Upper lobe of left lung (tissue), 6 donors: ENCODE data around the gene GMPPA. TPM values are rescaled to one million over a fixed set of nuclear protein-coding genes. Genes with fewer than 3 reads are reported as not detected.

Experiments used
- ATAC-seq, 2 donors: fragments of 200-7000 bp; cut with Tn5 transposase; one replicate each; pipeline ENCODE4 v1.9.1; 2022; ENCODE audit warnings: mild to moderate bottlenecking in 2 of 2, moderate library complexity in 2 of 2; ENCODE audit not compliant: low FRiP score in 2 of 2
- DNase-seq, 2 donors: peaks; one replicate each; pipeline ENCODE4 v3.0.0-alpha.2; 2019 to 2020
- H3K27ac ChIP-seq, 4 donors: fragments of 200-600 bp; sonication (generic); one replicate each; pipeline ENCODE4 v1.5.1; 2016 to 2019
- H3K27me3 ChIP-seq, 4 donors: fragments of 200-600 bp; sonication (generic); one replicate each; pipeline ENCODE4 v1.5.1; 2017 to 2019
- H3K36me3 ChIP-seq, 4 donors: fragments of 200-600 bp; sonication (generic); one replicate each; pipeline ENCODE4 v1.5.1; 2016 to 2019
- H3K4me1 ChIP-seq, 4 donors: fragments of 200-600 bp; sonication (generic); one replicate each; pipeline ENCODE4 v1.5.1; 2018 to 2019
- H3K4me3 ChIP-seq, 4 donors: fragments of 200-600 bp; sonication (generic); one replicate each; pipeline ENCODE4 v1.5.1; 2017 to 2019; ENCODE audit warnings: mild to moderate bottlenecking in 2 of 4, moderate library complexity in 1 of 4
- H3K9me3 ChIP-seq, 4 donors: fragments of 200-600 bp; sonication (generic); one replicate each; pipeline ENCODE4 v1.5.1; 2018 to 2019
- EP300 ChIP-seq, 4 donors: sonication (generic); formaldehyde crosslinking; IDR thresholded peaks; one replicate each; pipeline ENCODE4 v1.5.1; 2017; ENCODE audit warnings: antibody characterized with exemption in 4 of 4, control low read depth in 2 of 4
- POLR2A ChIP-seq, 4 donors: fragments of 450-650 bp; IDR thresholded peaks; one replicate each; pipeline ENCODE4 v1.5.1; 2016 to 2017; ENCODE audit warnings: antibody characterized with exemption in 4 of 4, mild to moderate bottlenecking in 2 of 4
- POLR2AphosphoS5 ChIP-seq, 2 donors: sonication (generic); formaldehyde crosslinking; IDR thresholded peaks; one replicate each; pipeline ENCODE4 v1.5.1; 2017; ENCODE audit warnings: antibody characterized with exemption in 2 of 2
- WGBS, 2 donors: methylation state at CpG; one replicate each; pipeline ENCODE4 v1.1.5; 2017 to 2018; 5-methylcytosine and 5-hydroxymethylcytosine counted together
- total RNA-seq, 6 donors: library from RNA; depleted of rRNA in 4 of 6; stranded (reverse); fragments of >200 nt in 4 of 6; gene quantifications; one replicate each; pipeline versions ENCODE4 v1.1.0 to v1.2.1, GENCODE V29; 2016 to 2021
- TF ChIP-seq, protein P1 (sequence below), 6 experiments: fragments of 450-650 bp in 4 of 6; fragments of 200-600 bp in 2 of 6; sonication (generic) in 2 of 6; IDR thresholded peaks; one replicate each; pipeline ENCODE4 v1.5.1; 2016 to 2019; ENCODE audit warnings: antibody characterized with exemption in 6 of 6
- donor health status: DM: no; HTN: no; CAD: no; lungs with moderate emphysema.
- donor health status: DM: no; HTN: yes; CAD: no; lungs with severe emphysema.

GMPPA gene
- total RNA-seq, 6 donors from 2014 or later, result 20.8 to 38.5 (median 24.9) TPM

DNA sequence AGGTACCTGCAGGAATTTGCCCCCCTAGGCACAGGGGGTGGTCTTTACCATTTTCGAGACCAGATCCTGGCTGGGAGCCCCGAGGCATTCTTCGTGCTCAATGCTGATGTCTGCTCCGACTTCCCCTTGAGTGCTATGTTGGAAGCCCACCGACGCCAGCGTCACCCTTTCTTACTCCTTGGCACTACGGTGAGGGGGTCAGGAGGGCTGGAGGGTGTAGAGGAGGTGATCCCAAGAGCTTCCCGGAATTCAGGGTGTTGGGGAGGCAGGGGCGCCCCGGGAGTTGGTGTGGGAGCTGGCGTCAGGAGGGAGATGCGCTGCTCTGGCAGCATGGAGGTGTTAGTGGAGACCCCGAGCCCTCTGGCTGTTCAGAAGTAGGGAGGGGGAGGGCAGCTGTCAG lies 3.2 kb downstream of the GMPPA start:
- Histone ChIP-seq H3K4me3 (no peak overlapping the region), H3K27me3 (peaks cover 0 to 5% (median 3%) of the 10 kb centered on the region in 4 donors), H3K9me3 (no peaks in the 10 kb centered on the region), H3K27ac (no peak overlapping the region), H3K36me3 (peaks cover 13 to 50% (median 40%) of the 10 kb centered on the region in 4 donors), H3K4me1 (peaks cover 18 to 26% (median 23%) of the 10 kb centered on the region in 4 donors)
- ATAC-seq (no peak), DNase-seq (no peak)
- 92 to 95% methylated on average over 14 of the region's 14 CpGs for WGBS, 2 donors
- TF ChIP-seq EP300 (IDR thresholded peaks at IDR 0.05) (no peak), POLR2AphosphoS5 (IDR thresholded peaks at IDR 0.05) (no peak), POLR2A (IDR thresholded peaks at IDR 0.05) (no peak)
- TF ChIP-seq, protein P1, sequence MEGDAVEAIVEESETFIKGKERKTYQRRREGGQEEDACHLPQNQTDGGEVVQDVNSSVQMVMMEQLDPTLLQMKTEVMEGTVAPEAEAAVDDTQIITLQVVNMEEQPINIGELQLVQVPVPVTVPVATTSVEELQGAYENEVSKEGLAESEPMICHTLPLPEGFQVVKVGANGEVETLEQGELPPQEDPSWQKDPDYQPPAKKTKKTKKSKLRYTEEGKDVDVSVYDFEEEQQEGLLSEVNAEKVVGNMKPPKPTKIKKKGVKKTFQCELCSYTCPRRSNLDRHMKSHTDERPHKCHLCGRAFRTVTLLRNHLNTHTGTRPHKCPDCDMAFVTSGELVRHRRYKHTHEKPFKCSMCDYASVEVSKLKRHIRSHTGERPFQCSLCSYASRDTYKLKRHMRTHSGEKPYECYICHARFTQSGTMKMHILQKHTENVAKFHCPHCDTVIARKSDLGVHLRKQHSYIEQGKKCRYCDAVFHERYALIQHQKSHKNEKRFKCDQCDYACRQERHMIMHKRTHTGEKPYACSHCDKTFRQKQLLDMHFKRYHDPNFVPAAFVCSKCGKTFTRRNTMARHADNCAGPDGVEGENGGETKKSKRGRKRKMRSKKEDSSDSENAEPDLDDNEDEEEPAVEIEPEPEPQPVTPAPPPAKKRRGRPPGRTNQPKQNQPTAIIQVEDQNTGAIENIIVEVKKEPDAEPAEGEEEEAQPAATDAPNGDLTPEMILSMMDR (IDR thresholded peaks at IDR 0.05), result no peak

DNA sequence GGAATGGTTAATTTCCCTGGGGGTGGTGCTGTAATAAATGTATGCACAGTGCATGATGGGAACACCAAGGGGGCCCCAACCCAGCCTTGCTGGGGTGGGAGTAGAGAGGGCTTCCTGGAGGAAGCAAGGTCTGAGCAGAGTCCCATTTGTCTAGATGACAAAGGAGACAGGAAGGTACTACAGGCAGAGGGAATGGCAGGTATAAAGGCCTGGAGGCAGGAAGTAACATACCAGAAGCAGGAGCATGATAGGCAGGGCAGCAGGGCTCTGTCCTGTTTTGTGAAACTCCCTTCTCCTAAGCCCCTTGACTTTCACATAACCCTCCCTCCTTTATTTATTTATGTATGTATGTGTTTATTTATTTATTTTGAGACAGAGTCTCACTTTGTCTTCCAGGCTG lies 3.9 kb downstream of the GMPPA start:
- H3K9me3 ChIP-seq, result no peaks in the 10 kb centered on the region
- no peak overlapping the region for H3K27ac ChIP-seq
- H3K4me1 ChIP-seq, result peaks cover 11 to 18% (median 15%) of the 10 kb centered on the region in 4 donors
- ATAC-seq (no peak), DNase-seq (no peak)
- TF ChIP-seq, protein P1 (IDR thresholded peaks at IDR 0.05), result no peak
- TF ChIP-seq POLR2AphosphoS5 (IDR thresholded peaks at IDR 0.05) (no peak), EP300 (IDR thresholded peaks at IDR 0.05) (no peak), POLR2A (IDR thresholded peaks at IDR 0.05) (no peak)
- no peak overlapping the region for H3K4me3 ChIP-seq
- no peaks in the 10 kb centered on the region for H3K27me3 ChIP-seq
- peaks cover 13 to 53% (median 42%) of the 10 kb centered on the region in 4 donors for H3K36me3 ChIP-seq

DNA sequence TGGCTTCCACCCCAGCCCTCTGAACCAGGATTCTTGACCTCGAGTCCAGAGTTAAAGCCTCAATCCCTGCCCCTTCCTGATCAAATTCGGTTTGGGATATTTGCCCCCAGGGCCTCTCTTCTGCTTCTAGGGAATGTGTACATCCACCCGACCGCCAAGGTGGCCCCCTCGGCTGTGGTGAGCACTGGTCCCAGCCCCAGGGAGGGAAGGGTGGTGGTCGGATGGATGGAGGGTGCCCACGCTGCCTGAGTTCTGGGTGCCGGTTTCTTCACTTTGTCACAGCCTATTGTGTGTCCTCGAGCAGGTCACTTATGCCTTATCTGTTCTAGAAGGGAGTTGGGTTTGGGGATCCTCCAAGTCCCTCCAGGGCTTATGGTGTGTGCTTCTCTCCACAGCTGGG lies 6.9 kb downstream of the GMPPA start:
- TF ChIP-seq POLR2A (IDR thresholded peaks at IDR 0.05), result no peak
- no peak for TF ChIP-seq POLR2AphosphoS5 (IDR thresholded peaks at IDR 0.05)
- TF ChIP-seq, protein P1 (IDR thresholded peaks at IDR 0.05), result no peak
- no peak for TF ChIP-seq EP300 (IDR thresholded peaks at IDR 0.05)
- peaks cover 0 to 18% (median 2%) of the 10 kb centered on the region in 4 donors for H3K27me3 ChIP-seq
- 88 to 91% methylated on average over 9 of the region's 9 CpGs for WGBS, 2 donors
- no peak for DNase-seq
- no peak overlapping the region for H3K27ac ChIP-seq
- peaks cover 15 to 22% (median 16%) of the 10 kb centered on the region in 4 donors for H3K4me1 ChIP-seq
- peaks cover 13 to 53% (median 42%) of the 10 kb centered on the region in 4 donors for H3K36me3 ChIP-seq
- H3K4me3 ChIP-seq, result no peak overlapping the region
- no peaks in the 10 kb centered on the region for H3K9me3 ChIP-seq
- ATAC-seq, result no peak

DNA sequence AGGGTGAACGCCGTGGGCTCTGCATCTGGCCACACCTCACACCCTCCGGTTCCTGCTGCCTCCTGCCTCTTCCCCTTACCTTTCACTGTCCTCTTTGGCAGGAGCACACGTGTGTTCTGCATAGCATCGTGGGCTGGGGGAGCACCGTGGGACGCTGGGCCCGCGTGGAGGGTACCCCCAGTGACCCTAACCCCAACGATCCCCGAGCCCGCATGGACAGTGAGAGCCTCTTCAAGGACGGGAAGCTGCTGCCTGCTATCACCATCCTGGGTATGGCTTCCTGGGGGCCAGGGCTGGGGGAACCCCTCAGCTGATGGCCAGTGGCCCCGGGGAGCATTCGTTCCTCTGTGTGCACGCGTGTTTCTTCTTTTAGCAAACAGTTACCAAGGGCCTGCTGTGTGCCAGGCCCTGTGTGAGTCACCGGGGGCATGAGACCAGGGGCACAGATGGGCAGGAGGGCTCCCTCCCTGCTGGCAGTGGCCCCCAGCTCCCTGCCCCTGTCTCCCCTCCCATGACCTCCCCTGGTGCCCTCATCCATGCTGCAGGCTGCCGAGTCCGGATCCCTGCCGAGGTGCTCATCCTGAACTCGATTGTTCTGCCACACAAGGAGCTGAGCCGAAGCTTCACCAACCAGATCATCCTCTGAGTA lies 7.6 kb downstream of the GMPPA start:
- DNase-seq (peak in 1 of 2 donors; percentile 65), ATAC-seq (no peak)
- H3K27me3 ChIP-seq, result peaks cover 0 to 25% (median 5%) of the 10 kb centered on the region in 4 donors
- H3K4me1 ChIP-seq, result peaks cover 15 to 25% (median 16%) of the 10 kb centered on the region in 4 donors
- WGBS, 2 donors, result 73 to 91% methylated on average over 8 to 23 of the region's 23 CpGs
- H3K36me3 ChIP-seq, result peaks cover 13 to 53% (median 42%) of the 10 kb centered on the region in 4 donors
- no peak overlapping the region for H3K4me3 ChIP-seq
- H3K9me3 ChIP-seq, result no peaks in the 10 kb centered on the region
- no peak overlapping the region for H3K27ac ChIP-seq
- no peak for TF ChIP-seq POLR2AphosphoS5 (IDR thresholded peaks at IDR 0.05)

DNA sequence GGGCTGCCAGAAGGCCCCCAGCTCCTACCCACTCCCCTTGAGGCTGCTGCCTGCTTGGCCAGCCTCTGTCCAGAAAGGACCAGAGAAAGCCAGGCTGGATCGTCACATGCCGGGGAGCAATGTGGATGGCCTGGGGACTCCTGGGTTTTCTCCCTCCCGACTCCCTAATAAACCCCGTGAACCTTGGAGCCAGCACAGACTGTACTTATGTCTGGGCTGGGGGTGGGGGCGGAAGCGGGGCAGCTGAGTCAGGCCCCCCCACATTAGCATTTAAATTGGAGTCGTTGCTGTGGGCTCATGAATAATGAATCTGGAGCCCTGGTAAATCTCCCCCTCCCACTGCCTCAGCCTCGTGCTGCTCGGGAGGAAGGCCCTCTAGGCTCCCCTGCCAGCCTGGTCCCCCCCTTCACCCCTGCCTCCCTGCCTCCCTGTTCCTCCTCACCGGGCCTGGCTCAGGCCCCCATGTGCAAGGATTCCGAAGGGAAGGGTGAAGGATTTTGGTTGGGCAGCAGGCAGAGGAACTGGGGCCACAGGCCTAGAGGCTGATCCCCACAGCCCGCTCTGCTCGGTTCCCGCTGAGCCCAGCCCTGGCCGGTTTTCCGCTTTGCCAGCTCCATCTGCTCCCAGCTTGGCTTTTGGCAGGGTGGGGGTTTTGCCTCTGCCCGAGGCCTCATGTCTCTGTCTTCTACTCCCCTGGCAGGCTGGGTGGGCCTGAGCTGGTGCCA lies 8.3 kb downstream of the GMPPA start:
- DNase-seq (peak in 1 of 2 donors; percentile 63), ATAC-seq (no peak)
- TF ChIP-seq, protein P1 (IDR thresholded peaks at IDR 0.05), result no peak
- TF ChIP-seq POLR2A (IDR thresholded peaks at IDR 0.05), result no peak
- TF ChIP-seq EP300 (IDR thresholded peaks at IDR 0.05), result no peak
- TF ChIP-seq POLR2AphosphoS5 (IDR thresholded peaks at IDR 0.05), result no peak
- Histone ChIP-seq H3K36me3 (peaks cover 13 to 49% (median 40%) of the 10 kb centered on the region in 4 donors), H3K9me3 (no peaks in the 10 kb centered on the region), H3K27ac (no peak overlapping the region), H3K4me3 (no peak overlapping the region), H3K4me1 (peaks cover 15 to 25% (median 16%) of the 10 kb centered on the region in 4 donors), H3K27me3 (peaks cover 0 to 32% (median 9%) of the 10 kb centered on the region in 4 donors)
- 67 to 91% methylated on average over 1 to 17 of the region's 17 CpGs for WGBS, 2 donors
